Activated CD8-positive, alpha-beta memory T cell treated with anti-CD3 and anti-CD28 coated beads for 1 hour (primary cell): ENCODE measurements around the gene N4BP2.

ENCODE experiments used
- DNase-seq, 2 donors: peaks; one replicate each; pipeline ENCODE4 v3.0.0-alpha.2; 2020; ENCODE audit warnings: low read depth in 1 of 2; ENCODE audit errors: extremely low read depth in 1 of 2

N4BP2 gene

GRCh38 chr4:40190465-40190864 lies 133.8 kb downstream of the N4BP2 start:
- DNase-seq, result no peak

- no peak for DNase-seq
Measured at GRCh38 chr4:40190880-40191815, 134.5 kb downstream of the N4BP2 start.

GRCh38 chr4:40192114-40193015 lies 135.7 kb downstream of the N4BP2 start:
- DNase-seq, result no peak

- DNase-seq, result no peak
Measured at GRCh38 chr4:40193016-40193571, 136.4 kb downstream of the N4BP2 start.

GRCh38 chr4:40193578-40193977 lies 136.9 kb downstream of the N4BP2 start:
- no peak for DNase-seq

DNA sequence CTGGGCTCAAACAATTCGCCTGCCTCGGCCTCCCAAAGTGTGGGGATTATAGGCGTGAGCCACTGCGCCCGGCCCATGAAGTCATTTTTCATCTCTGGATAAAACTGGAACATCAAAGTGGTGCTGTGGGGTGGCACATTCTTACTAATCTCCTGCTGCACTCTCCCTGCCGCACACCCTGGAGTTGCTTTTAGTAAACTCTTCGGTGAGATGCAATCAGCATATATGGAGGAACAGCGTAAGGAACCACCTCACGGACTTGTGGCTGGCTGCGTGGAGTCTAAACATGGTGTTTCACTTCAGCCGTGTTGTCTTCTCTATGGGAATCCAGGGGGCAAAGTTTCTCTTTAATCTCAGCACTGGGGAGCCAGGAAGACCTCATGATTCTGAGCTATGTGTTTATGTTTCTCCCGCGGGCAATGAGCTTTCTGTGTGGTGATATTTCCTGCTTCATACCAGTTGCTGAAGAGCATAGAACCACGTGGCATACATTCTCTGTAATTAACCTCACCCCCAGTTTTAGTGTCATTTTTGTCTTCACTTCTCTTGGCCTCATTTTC lies 138.0 kb downstream of the N4BP2 start:
- no peak for DNase-seq

GRCh38 chr4:40195182-40196177 lies 138.8 kb downstream of the N4BP2 start:
- DNase-seq, result no peak

DNA sequence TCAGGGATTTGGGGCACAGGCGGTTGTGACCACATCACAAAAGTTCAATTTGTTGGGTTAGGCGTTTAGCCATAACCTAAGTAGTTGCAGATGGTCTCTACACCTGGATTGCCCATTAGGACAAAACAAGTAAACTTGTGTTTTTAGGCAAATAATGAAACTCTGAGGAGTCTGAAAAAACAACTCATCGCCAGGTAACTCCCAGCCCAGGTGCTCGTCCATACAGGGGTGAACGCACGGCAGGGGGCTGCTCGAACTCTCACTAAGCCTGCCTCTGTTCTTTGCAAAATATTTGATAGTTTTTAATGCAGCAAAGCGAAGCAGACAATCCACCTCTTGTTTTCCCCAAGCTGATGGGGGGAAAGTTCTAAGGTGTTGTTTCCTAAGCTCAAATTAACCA lies 139.6 kb downstream of the N4BP2 start:
- no peak for DNase-seq

GRCh38 chr4:40196724-40197281 lies 140.2 kb downstream of the N4BP2 start, which contains the start of gene RHOH:
RHOH (plus strand) TSS chr4:40197031; CDS start chr4:40243387, 46,356 bp downstream.
- DNase-seq, result peak; percentile 43 to 51

DNA sequence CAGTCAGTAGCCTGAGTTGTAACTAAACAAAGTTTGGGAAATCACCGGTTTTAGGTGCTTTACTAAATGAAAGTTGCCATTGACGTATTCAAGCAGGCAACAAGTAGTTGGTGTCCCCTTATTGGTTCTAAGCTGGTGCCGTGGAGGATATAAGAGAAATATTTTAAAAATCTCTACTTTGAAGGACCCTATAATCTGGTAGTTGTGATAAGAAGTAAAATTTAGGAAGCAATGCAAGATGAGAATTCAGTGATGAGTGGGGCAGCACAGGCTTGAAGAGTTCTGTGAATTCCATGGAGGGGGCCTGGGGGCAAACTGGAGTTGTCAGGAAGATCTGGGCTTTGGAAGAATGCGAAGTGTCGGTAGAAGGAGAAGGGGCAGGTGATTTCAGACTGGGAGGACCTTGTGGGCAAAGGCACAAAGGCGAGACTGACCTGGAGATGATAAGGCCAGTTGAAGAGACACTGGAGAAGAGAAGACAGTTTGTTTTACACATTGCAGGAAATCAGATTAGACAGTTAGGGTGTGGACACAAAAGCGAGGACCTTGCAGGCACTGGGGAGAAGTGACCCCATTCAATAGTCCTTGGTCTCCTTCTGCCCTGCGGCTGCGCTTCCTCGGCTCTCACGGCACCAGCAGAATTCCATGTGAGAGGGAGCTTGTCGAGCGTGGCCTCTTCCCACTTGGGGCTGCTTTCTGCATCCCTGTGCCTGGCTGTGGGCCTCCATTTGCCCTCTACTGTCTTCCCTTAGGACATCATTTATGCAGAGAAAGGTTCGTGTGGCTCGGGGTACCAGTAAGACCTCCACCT lies 141.4 kb downstream of the N4BP2 start:
- DNase-seq, result no peak

GRCh38 chr4:40199179-40199670 lies 142.6 kb downstream of the N4BP2 start:
- no peak for DNase-seq

GRCh38 chr4:40199999-40200874 lies 143.6 kb downstream of the N4BP2 start:
- peak; percentile 30 to 55 for DNase-seq

- DNase-seq, result no peak
Measured at GRCh38 chr4:40200875-40201801, 144.5 kb downstream of the N4BP2 start.

- DNase-seq, result no peak
Measured at GRCh38 chr4:40201898-40202297, 145.2 kb downstream of the N4BP2 start.

GRCh38 chr4:40202474-40202873 lies 145.8 kb downstream of the N4BP2 start:
- DNase-seq, result no peak

GRCh38 chr4:40204507-40205258 lies 148.0 kb downstream of the N4BP2 start:
- no peak for DNase-seq
